Measurements from ENCODE around the gene FADS6.

The FADS6 gene

DNA sequence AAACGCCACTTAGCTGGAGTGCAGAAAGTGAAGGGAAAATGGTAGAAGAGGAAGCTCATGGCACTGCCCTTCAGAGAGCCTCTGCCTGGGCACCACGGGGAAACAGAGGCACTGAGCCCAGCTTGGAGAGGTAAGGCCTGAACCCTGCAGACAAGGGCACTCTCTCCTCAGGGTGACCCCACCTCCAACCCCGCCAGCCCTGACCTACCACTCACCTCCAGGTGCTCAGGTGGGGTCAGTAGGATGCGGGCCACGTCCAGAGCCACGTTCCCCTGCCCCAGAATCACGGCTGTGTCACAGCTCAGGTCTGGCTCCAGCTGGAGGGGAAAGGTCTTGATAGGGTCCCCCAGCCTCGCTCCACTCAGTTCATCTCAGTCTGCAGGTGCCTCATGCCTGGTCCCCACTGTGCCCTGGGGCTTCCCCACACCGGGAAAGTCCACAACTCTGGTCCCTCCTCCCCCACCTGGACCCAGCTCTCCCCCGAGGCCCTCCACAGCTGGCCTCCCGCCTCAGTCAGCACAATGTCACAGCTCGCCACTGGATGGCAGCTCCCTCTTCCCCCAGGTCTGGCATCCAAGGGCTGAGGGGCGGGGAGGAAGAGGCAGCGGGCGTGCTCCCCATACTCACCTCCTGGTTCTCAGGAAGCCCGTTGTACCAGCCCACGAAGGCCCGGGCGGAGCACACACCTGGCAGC, 27.8 kb downstream of the FADS6 start:
- DNase-seq = no peak

GRCh38 chr17:74864866-74865395, 28.5 kb downstream of the FADS6 start:
- DNase-seq = peak; percentile 71 to 80

GRCh38 chr17:74864297-74864865, 29.1 kb downstream of the FADS6 start:
- no peak for DNase-seq

DNA sequence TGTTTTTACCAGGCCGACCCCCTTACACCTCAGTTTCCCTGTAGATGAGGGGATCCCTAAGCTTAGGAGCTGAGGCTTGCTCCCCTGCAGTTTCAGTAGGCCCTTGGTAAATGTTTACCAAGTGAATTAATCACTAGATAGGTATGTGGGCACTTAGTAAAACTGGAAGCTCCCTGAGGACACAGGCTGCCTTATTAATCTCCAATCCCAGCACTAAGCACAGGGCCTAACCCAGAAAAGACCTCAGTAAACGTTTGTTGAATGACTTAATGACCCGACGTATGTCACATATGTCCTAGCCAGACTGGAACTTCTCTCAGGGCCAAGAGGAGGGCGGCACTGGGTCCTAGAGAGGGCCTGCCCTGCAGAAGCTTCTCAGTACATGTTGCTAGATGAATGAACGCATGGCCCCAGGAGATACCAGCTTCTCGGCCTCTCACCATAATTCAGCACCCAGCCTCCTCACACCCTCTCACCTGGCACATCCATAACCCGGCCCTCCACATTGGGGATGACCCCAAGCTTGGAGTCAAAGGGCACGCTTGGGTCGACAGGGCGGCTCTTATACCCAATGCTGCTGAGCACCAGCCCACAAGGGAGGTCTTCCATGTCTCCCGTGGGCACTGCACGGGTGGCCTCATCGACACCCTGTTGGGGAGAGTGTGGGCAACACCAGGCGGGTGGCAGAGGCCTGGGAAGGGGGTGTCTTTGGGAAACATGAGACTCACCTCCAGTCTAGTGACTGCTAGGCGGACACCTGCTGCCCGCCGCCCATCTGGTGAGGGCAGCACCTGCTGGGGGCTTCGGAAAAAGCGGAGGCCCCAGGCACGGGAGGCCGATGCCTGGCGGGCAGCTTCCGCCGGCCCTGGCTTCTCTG, 29.8 kb downstream of the FADS6 start:
- no peak for DNase-seq

DNA sequence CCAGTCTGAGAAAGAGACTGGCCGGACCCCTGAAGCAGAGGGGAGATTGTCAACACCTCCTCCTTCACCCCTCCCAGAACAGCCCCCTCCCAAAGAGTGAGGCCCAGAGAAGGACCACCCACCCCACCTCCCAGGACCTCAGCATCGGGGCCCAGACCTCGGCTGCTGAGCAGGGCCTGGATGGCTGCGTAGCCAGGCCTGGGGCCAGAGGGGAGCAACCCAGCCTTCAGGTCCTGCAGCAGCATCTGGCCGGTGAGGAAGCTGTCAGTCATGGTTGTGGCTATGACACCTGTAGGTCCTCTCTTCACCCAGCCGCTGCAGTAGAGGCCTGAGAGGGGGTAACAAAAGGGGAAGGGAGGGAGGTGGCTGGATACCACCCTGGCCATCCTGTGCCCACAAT, 30.5 kb downstream of the FADS6 start:
- no peak for DNase-seq

GRCh38 chr17:74862108-74862901, 31.1 kb downstream of the FADS6 start:
- peak; percentile 71 to 76 for DNase-seq

- DNase-seq = no peak
These were observed 31.7 kb downstream of the FADS6 start for GRCh38 chr17:74861662-74862107.

DNA sequence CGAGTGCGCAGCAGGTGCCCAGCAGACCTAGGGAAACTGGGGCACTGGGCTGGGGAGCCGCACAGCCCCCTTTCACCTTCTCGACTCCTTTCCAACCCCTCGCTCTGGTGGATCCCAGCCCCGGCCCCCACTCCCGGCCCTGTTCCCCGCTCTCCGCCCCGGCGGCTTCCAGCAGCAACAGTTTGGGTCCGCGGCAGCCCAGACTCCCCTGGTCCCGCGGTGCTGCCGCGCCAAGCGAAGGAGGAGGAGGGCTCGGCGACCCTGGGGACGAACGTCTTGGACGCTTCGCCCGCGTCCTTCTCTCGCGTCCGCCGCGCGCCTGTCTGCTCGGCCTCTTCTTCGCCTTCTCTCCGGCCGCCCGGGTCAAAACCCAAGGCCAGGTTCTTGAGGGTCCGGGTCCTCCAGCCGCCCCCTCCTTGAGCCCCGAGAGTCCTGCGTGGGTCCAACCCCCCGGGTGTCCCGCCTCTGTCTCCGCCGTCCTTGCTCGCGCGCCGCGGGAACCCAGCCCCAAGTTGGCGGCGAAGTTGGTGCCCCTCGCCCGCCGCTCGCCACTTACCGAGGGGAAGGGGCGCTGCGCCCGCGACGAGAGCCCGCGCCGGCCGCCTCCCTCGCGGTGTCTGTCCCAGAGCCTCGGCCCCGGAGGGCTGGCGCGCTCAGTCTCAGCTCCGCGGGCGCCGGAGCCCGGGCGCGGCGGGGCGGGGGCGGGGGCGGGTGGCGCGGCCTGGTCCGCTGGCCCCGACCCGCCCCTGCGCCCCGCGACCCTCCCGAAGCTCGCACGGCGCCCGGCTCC, 32.4 kb downstream of the FADS6 start:
- DNase-seq = no peak

DNA sequence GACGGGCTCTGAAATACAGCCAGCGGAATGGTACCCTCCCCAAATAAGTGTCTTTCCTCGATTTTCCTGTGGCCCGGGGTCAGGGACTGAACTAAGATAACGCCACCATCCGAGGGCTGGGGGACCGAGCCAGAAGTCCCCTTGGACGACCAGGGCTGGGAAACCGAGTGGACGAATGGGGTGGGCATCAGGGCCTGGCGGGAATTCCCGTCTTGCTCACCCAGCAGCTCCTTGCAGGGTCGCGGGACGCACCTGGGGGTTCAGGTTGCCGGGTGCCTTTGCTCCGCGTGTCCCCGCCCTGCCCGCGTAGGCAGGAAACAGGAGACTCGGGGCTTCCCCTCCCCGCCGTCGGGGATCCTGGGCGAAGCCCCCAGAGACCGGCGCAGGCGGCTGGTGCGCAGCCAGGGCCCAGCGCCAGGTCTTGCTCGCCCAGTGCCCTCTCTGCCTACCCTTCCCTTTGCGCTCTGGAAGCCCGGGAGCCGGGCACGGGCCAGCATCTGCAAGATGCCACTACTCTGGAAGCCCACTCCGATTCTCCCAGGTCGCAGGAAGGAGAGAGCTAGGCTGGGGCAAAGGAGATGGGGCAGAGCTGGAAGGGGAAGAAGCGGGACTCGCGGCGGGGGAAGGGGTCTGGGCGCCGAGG, 33.1 kb downstream of the FADS6 start:
- DNase-seq = peak in 1 of 2 donors; percentile 25

DNA sequence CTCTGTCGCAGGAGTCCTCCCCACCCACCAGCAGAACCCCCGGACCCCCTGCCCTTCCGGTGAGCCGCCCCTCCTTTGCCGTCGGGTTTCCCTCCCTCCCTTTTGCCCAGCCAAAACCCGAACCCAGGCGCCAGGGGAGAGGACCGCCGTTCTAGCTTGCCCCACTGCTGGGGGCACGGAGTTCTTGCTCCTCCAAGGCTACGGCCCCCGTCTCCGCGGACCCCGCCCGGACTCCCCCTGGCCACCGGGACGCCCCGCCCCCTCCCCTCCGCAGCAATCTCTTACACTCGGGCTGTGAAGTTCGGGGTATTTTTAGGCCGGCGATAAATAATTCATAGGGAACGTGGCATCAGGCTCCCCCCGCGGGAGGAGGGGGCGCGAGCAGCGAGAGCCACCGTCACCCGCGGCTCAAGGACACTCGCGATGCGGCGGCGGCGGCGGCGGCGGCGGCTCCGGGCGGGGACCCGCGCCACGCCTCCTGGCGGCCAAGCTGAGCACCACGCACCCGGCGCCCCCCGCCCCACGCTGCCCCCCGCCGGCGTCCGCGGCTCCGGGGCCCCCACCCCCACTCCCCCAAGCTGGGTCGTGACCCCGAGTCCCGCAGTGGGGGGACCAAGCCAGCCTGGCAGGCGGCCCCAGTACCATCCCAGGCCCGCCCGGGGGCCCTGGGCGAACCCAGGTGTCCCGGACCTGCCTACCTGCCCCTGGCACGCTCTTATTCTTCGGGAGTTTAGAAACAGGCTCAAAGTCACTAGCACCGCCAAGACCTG, 33.8 kb downstream of the FADS6 start, which contains the start of gene GRIN2C:
TSS of gene GRIN2C (minus strand) at position 427 of the 770 bp plus-strand sequence. CDS start 4,793 bp downstream, outside the sequence.
- DNase-seq = peak; percentile 22 to 45

GRCh38 chr17:74858672-74859458, 34.6 kb downstream of the FADS6 start:
- no peak for DNase-seq

- no peak for DNase-seq
These were observed 36.2 kb downstream of the FADS6 start for GRCh38 chr17:74857191-74857590.

DNA sequence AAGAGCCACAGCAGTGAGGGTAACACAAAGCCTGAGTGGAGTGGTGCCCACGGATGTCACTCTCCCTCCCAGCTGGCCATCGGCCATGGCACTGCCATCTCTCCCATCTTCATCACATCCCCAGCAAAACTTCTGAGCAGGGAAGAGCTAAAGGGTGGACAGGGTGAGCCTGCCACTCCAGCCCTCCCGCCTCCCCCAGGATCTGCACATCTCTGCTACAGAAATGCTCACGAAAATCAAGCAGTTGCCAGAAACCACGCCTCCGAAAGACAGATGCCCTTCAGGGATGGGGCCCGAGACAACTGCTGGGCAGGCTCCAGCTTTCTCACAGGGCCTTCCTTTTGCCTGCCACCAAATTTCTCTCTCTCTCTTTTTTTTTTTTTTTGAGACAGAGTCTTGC, 37.3 kb downstream of the FADS6 start:
- no peak for DNase-seq

DNA sequence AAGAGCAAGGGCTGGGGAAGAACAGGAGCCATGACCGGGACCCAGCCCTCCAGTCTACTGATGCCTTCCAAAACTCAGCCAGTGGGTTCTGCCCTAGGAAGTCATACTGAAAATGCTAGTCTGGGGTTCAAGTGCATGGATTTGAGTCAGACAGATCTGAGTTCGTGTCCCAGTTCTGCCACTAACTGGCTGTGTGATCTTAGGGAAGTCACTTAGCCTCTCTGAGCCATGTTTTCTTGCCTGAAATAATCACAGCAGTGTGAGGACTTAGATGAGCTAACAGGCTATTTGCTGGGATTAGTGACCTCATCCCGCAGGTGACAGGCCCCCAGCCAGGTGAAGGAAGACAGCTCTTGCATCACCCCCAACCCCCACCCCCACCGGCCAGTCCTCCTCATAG, 38.1 kb downstream of the FADS6 start:
- no peak for DNase-seq

- no peak for DNase-seq
These were observed 38.6 kb downstream of the FADS6 start for GRCh38 chr17:74854792-74855191.

GRCh38 chr17:74853669-74854068, 39.8 kb downstream of the FADS6 start:
- no peak for DNase-seq

GRCh38 chr17:74853048-74853397, 40.4 kb downstream of the FADS6 start:
- DNase-seq = no peak

- DNase-seq = peak; percentile 59 to 70
These were observed 41.0 kb downstream of the FADS6 start for GRCh38 chr17:74852237-74853047.

Data from CD4-positive, alpha-beta T cell treated with Interferon alpha-2 for 1 hour (primary cell).